K562 (cell line): ENCODE data around the gene SLC30A1. TPM values are rescaled to one million over a fixed set of nuclear protein-coding genes. Genes with fewer than 3 reads are reported as not detected.
A peak's percentile ranks its signal among the peaks of the same experiment; 100 is the strongest.

Source experiments
- ARID2 ChIP-seq: fragments of 450-650 bp; IDR thresholded peaks from 2 replicates; pipeline ENCODE4 v1.6.1; 2017; ENCODE audit warnings: antibody characterized with exemption, mild to moderate bottlenecking
- CHD2 ChIP-seq: IDR thresholded peaks from 2 replicates; pipeline ENCODE4 v1.6.1; 2011; ENCODE audit warnings: low read depth, low read length
- DACH1 ChIP-seq: fragments of 450-650 bp; IDR thresholded peaks from 2 replicates; pipeline ENCODE4 v1.6.1; 2018; ENCODE audit not compliant: partially characterized antibody
- KDM5B ChIP-seq: fragments of 200-600 bp; sonication (generic); IDR thresholded peaks from 2 replicates; pipeline ENCODE4 v1.6.1; 2012; ENCODE audit warnings: low read depth, mild to moderate bottlenecking, moderate library complexity, low read length, control low read depth, inconsistent platforms; ENCODE audit not compliant: insufficient replicate concordance
- NR2F6 ChIP-seq: fragments of 450-650 bp; formaldehyde crosslinking; IDR thresholded peaks from 2 replicates; pipeline ENCODE4 v1.4.0; 2020; ENCODE audit warnings: mild to moderate bottlenecking
- POLR2AphosphoS5 ChIP-seq: IDR thresholded peaks from 2 replicates; pipeline ENCODE4 v1.6.1; 2011; ENCODE audit warnings: mild to moderate bottlenecking, low read depth, low read length, moderate library complexity; ENCODE audit not compliant: control insufficient read depth, insufficient read depth
- SMAD1 ChIP-seq: fragments of 150-350 bp; IDR thresholded peaks from 2 replicates; pipeline ENCODE4 v1.6.1; 2014; ENCODE audit warnings: low read length, low read depth; ENCODE audit not compliant: partially characterized antibody
- STAT5B ChIP-seq: fragments of 250-450 bp; sonication (Bioruptor Pico); IDR thresholded peaks from 2 replicates; pipeline ENCODE4 v1.8.0; 2021; ENCODE audit warnings: mild to moderate bottlenecking, inconsistent platforms
- TGIF2 ChIP-seq: sonication (generic); formaldehyde crosslinking; IDR thresholded peaks from 2 replicates; pipeline ENCODE4 v1.8.1; 2022; ENCODE audit warnings: mild to moderate bottlenecking, missing genetic modification reagents, moderate library complexity
- polyA plus RNA-seq, 8 experiments: library from polyadenylated mRNA; depleted of rRNA in 4 of 8; stranded (reverse) in 5 of 8; unstranded in 3 of 8; fragments of >200 nt; fragmentation: Nextera tagmentation in 2 of 8; fragmentation: Illumina TruSeq in 1 of 8; extraction: Ambion mirVana in 2 of 8; extraction: Trizol in 1 of 8; gene quantifications; 2 replicates each; pipeline versions ENCODE4 v1.2.1 to v1.2.3, GENCODE V29; 2011 to 2014; ENCODE audit warnings: inconsistent platforms in 1 of 8, missing spikeins in 1 of 8
- total RNA-seq, 7 experiments: library from RNA; depleted of rRNA in 6 of 7; stranded (reverse); fragments of >200 nt in 6 of 7; fragmentation: Illumina TruSeq in 2 of 7; extraction: Trizol in 2 of 7; gene quantifications; 2 replicates each; pipeline versions ENCODE4 v1.2.1 to v1.2.3, GENCODE V29; 2011 to 2021; ENCODE audit warnings: low replicate concordance in 1 of 7
- TF ChIP-seq, protein P1 (sequence below): sonication (generic); formaldehyde crosslinking; IDR thresholded peaks from 2 replicates; pipeline ENCODE4 v1.8.1; 2023; ENCODE audit warnings: mild to moderate bottlenecking, missing genetic modification reagents
- TF ChIP-seq, protein P2 (sequence below): fragments of 450-650 bp; IDR thresholded peaks from 2 replicates; pipeline ENCODE4 v1.6.1; 2018; ENCODE audit warnings: mild to moderate bottlenecking, low read depth; ENCODE audit not compliant: partially characterized antibody
- TF ChIP-seq, protein P3 (sequence below): fragments of 450-650 bp; conservative IDR thresholded peaks from 2 replicates; pipeline ENCODE4 v1.6.1; 2016; ENCODE audit warnings: missing genetic modification characterization, low read depth, mild to moderate bottlenecking, control low read depth, missing compliant biosample characterization
- TF ChIP-seq, protein P4 (sequence below), 2 experiments: fragments of 450-650 bp; IDR thresholded peaks; 2 replicates each; pipeline ENCODE4 v1.6.1; 2016
- TF ChIP-seq, protein P5 (sequence below): fragments of 250-450 bp; sonication (Bioruptor Pico); IDR thresholded peaks from 2 replicates; pipeline ENCODE4 v1.5.0; 2021
- TF ChIP-seq, protein P6 (sequence below): IDR thresholded peaks from 2 replicates; pipeline ENCODE4 v1.6.1; 2014; ENCODE audit warnings: antibody characterized with exemption
- TF ChIP-seq, protein P7 (sequence below): fragments of 250-450 bp; sonication (Bioruptor Pico); IDR thresholded peaks from 2 replicates; pipeline ENCODE4 v1.4.0; 2020; ENCODE audit warnings: mild to moderate bottlenecking, moderate library complexity, borderline replicate concordance

SLC30A1 gene
- total and polyA plus RNA-seq, 9 of the 15 experiments (the other 6 are each of a cell fraction or from before 2014, with no cell fraction given): 4.1 to 14.4 (median 6.6) TPM

DNA sequence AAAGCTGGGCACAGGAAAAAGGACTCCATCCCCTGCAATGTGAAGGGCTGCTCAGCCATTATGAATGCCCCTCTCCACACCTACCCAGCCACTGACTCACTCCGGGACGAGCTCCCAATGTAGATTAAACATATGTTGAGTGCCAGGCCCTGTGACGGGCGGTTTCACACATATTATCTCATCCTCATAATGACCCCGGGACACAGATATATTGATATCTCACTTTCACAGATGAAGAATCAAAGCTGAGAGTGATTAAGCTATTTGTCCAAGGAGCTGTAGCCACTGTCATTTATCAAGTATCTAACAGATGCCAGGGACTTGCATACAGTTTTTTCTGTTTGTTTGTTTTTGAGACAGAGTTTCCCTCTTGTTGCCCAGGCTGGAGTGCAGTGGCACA is 35.0 kb upstream of the SLC30A1 start (continued):
- TF ChIP-seq, protein P1, sequence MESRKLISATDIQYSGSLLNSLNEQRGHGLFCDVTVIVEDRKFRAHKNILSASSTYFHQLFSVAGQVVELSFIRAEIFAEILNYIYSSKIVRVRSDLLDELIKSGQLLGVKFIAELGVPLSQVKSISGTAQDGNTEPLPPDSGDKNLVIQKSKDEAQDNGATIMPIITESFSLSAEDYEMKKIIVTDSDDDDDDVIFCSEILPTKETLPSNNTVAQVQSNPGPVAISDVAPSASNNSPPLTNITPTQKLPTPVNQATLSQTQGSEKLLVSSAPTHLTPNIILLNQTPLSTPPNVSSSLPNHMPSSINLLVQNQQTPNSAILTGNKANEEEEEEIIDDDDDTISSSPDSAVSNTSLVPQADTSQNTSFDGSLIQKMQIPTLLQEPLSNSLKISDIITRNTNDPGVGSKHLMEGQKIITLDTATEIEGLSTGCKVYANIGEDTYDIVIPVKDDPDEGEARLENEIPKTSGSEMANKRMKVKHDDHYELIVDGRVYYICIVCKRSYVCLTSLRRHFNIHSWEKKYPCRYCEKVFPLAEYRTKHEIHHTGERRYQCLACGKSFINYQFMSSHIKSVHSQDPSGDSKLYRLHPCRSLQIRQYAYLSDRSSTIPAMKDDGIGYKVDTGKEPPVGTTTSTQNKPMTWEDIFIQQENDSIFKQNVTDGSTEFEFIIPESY (CRISPR knock-in tag): no peak
- TF ChIP-seq TGIF2 (CRISPR knock-in tag): no peak
- TF ChIP-seq, protein P2, sequence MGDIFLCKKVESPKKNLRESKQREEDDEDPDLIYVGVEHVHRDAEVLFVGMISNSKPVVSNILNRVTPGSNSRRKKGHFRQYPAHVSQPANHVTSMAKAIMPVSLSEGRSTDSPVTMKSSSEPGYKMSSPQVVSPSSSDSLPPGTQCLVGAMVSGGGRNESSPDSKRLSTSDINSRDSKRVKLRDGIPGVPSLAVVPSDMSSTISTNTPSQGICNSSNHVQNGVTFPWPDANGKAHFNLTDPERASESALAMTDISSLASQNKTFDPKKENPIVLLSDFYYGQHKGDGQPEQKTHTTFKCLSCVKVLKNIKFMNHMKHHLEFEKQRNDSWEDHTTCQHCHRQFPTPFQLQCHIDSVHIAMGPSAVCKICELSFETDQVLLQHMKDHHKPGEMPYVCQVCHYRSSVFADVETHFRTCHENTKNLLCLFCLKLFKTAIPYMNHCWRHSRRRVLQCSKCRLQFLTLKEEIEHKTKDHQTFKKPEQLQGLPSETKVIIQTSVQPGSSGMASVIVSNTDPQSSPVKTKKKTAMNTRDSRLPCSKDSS: no peak
- peak; percentile 29 for TF ChIP-seq DACH1
- TF ChIP-seq, protein P3, sequence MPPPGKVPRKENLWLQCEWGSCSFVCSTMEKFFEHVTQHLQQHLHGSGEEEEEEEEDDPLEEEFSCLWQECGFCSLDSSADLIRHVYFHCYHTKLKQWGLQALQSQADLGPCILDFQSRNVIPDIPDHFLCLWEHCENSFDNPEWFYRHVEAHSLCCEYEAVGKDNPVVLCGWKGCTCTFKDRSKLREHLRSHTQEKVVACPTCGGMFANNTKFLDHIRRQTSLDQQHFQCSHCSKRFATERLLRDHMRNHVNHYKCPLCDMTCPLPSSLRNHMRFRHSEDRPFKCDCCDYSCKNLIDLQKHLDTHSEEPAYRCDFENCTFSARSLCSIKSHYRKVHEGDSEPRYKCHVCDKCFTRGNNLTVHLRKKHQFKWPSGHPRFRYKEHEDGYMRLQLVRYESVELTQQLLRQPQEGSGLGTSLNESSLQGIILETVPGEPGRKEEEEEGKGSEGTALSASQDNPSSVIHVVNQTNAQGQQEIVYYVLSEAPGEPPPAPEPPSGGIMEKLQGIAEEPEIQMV (tag): no peak
- TF ChIP-seq, protein P4, sequence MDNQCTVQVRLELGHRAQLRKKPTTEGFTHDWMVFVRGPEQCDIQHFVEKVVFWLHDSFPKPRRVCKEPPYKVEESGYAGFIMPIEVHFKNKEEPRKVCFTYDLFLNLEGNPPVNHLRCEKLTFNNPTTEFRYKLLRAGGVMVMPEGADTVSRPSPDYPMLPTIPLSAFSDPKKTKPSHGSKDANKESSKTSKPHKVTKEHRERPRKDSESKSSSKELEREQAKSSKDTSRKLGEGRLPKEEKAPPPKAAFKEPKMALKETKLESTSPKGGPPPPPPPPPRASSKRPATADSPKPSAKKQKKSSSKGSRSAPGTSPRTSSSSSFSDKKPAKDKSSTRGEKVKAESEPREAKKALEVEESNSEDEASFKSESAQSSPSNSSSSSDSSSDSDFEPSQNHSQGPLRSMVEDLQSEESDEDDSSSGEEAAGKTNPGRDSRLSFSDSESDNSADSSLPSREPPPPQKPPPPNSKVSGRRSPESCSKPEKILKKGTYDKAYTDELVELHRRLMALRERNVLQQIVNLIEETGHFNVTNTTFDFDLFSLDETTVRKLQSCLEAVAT (IDR thresholded peaks at IDR 0.05): no peak
- TF ChIP-seq POLR2AphosphoS5: peak; percentile 74
- TF ChIP-seq STAT5B (CRISPR knock-in tag): no peak
- TF ChIP-seq KDM5B: no peak
- TF ChIP-seq, protein P5, sequence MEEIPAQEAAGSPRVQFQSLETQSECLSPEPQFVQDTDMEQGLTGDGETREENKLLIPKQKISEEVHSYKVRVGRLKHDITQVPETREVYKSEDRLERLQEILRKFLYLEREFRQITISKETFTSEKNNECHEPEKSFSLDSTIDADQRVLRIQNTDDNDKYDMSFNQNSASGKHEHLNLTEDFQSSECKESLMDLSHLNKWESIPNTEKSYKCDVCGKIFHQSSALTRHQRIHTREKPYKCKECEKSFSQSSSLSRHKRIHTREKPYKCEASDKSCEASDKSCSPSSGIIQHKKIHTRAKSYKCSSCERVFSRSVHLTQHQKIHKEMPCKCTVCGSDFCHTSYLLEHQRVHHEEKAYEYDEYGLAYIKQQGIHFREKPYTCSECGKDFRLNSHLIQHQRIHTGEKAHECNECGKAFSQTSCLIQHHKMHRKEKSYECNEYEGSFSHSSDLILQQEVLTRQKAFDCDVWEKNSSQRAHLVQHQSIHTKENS (CRISPR knock-in tag): no peak
- TF ChIP-seq NR2F6: no peak
- no peak for TF ChIP-seq SMAD1
- TF ChIP-seq, protein P6, sequence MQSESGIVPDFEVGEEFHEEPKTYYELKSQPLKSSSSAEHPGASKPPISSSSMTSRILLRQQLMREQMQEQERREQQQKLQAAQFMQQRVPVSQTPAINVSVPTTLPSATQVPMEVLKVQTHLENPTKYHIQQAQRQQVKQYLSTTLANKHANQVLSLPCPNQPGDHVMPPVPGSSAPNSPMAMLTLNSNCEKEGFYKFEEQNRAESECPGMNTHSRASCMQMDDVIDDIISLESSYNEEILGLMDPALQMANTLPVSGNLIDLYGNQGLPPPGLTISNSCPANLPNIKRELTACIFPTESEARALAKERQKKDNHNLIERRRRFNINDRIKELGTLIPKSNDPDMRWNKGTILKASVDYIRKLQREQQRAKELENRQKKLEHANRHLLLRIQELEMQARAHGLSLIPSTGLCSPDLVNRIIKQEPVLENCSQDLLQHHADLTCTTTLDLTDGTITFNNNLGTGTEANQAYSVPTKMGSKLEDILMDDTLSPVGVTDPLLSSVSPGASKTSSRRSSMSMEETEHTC: no peak
- TF ChIP-seq, protein P7, sequence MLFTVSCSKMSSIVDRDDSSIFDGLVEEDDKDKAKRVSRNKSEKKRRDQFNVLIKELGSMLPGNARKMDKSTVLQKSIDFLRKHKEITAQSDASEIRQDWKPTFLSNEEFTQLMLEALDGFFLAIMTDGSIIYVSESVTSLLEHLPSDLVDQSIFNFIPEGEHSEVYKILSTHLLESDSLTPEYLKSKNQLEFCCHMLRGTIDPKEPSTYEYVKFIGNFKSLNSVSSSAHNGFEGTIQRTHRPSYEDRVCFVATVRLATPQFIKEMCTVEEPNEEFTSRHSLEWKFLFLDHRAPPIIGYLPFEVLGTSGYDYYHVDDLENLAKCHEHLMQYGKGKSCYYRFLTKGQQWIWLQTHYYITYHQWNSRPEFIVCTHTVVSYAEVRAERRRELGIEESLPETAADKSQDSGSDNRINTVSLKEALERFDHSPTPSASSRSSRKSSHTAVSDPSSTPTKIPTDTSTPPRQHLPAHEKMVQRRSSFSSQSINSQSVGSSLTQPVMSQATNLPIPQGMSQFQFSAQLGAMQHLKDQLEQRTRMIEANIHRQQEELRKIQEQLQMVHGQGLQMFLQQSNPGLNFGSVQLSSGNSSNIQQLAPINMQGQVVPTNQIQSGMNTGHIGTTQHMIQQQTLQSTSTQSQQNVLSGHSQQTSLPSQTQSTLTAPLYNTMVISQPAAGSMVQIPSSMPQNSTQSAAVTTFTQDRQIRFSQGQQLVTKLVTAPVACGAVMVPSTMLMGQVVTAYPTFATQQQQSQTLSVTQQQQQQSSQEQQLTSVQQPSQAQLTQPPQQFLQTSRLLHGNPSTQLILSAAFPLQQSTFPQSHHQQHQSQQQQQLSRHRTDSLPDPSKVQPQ (CRISPR knock-in tag): no peak
- no peak for TF ChIP-seq ARID2
- no peak for TF ChIP-seq CHD2
